ENCODE data around the gene CLEC5A. TPM values are rescaled to one million over a fixed set of nuclear protein-coding genes. Genes with fewer than 3 reads are reported as not detected.

Gene CLEC5A
- total and polyA plus RNA-seq, 9 of the 15 experiments (the other 6 are each of a cell fraction or from before 2014, with no cell fraction given): not detected

Other genes starting within 250 kb of the CLEC5A start
Only the 7 nearest of the 11 such genes appear.
- 0.86 and 1.3 TPM in 2 replicates for gene TAS2R4, start 170.3 kb downstream of the CLEC5A start, total RNA-seq (2014; rRNA removed)
- 1.4 and 2.2 TPM in 2 replicates for gene TAS2R4, start 170.3 kb downstream of the CLEC5A start, total RNA-seq (2014; rRNA removed; fragmentation: Illumina TruSeq; extraction: Trizol)
- gene TAS2R4, start 170.3 kb downstream of the CLEC5A start, total RNA-seq (2015; rRNA removed; fragmentation: Illumina TruSeq; extraction: Trizol): 2.1 TPM in 2 replicates
- 0.51 and 0.63 TPM in 2 replicates for gene TAS2R4, start 170.3 kb downstream of the CLEC5A start, total RNA-seq (2021)
- 1.4 and 1.8 TPM in 2 replicates for gene TAS2R4, start 170.3 kb downstream of the CLEC5A start, polyA plus RNA-seq (2011; rRNA removed)
- 0.60 and 0.68 TPM in 2 replicates for gene TAS2R4, start 170.3 kb downstream of the CLEC5A start, polyA plus RNA-seq (2014; fragmentation: Illumina TruSeq; extraction: Trizol)
- gene TAS2R4, start 170.3 kb downstream of the CLEC5A start, polyA plus RNA-seq (2014; fragmentation: Nextera tagmentation; extraction: Ambion mirVana): under 1 TPM; 0.04 to 0.10 TPM
- 0.45 and 0.60 TPM in 2 replicates for gene TAS2R4, start 170.3 kb downstream of the CLEC5A start, polyA plus RNA-seq (2014; rRNA removed)
- 0.65 and 1.00 TPM in 2 replicates for gene TAS2R5, start 156.8 kb downstream of the CLEC5A start, total RNA-seq (2014; rRNA removed)
- gene TAS2R5, start 156.8 kb downstream of the CLEC5A start, total RNA-seq (2014; rRNA removed; fragmentation: Illumina TruSeq; extraction: Trizol): 1.9 and 2.2 TPM in 2 replicates
- gene TAS2R5, start 156.8 kb downstream of the CLEC5A start, total RNA-seq (2015; rRNA removed; fragmentation: Illumina TruSeq; extraction: Trizol): 1.4 and 1.6 TPM in 2 replicates
- 1.1 TPM in 2 replicates for gene TAS2R5, start 156.8 kb downstream of the CLEC5A start, total RNA-seq (2021)
- 4.5 and 6.3 TPM in 2 replicates for gene TAS2R5, start 156.8 kb downstream of the CLEC5A start, polyA plus RNA-seq (2011; rRNA removed)
- 1.6 and 2.2 TPM in 2 replicates for gene TAS2R5, start 156.8 kb downstream of the CLEC5A start, polyA plus RNA-seq (2014; fragmentation: Illumina TruSeq; extraction: Trizol)
- under 1 TPM; 0.35 to 0.37 TPM for gene TAS2R5, start 156.8 kb downstream of the CLEC5A start, polyA plus RNA-seq (2014; fragmentation: Nextera tagmentation; extraction: Ambion mirVana)
- gene TAS2R5, start 156.8 kb downstream of the CLEC5A start, polyA plus RNA-seq (2014; rRNA removed): 2.1 and 2.2 TPM in 2 replicates
- not detected in 2 replicates for gene PRSS37, start 105.5 kb downstream of the CLEC5A start, total RNA-seq (2014; rRNA removed)
- gene PRSS37, start 105.5 kb downstream of the CLEC5A start, total RNA-seq (2014; rRNA removed; fragmentation: Illumina TruSeq; extraction: Trizol): not detected in 2 replicates
- not detected in 2 replicates for gene PRSS37, start 105.5 kb downstream of the CLEC5A start, total RNA-seq (2015; rRNA removed; fragmentation: Illumina TruSeq; extraction: Trizol)
- not detected in 2 replicates for gene PRSS37, start 105.5 kb downstream of the CLEC5A start, total RNA-seq (2021)
- gene PRSS37, start 105.5 kb downstream of the CLEC5A start, polyA plus RNA-seq (2011; rRNA removed): not detected in 2 replicates
- gene PRSS37, start 105.5 kb downstream of the CLEC5A start, polyA plus RNA-seq (2014; fragmentation: Illumina TruSeq; extraction: Trizol): not detected in 2 replicates
- not detected for gene PRSS37, start 105.5 kb downstream of the CLEC5A start, polyA plus RNA-seq (2014; fragmentation: Nextera tagmentation; extraction: Ambion mirVana)
- not detected in 2 replicates for gene PRSS37, start 105.5 kb downstream of the CLEC5A start, polyA plus RNA-seq (2014; rRNA removed)
- gene OR9A4, start 30.6 kb downstream of the CLEC5A start, total RNA-seq (2014; rRNA removed): not detected in 2 replicates
- not detected in 2 replicates for gene OR9A4, start 30.6 kb downstream of the CLEC5A start, total RNA-seq (2014; rRNA removed; fragmentation: Illumina TruSeq; extraction: Trizol)
- gene OR9A4, start 30.6 kb downstream of the CLEC5A start, total RNA-seq (2015; rRNA removed; fragmentation: Illumina TruSeq; extraction: Trizol): not detected in 2 replicates
- not detected in 2 replicates for gene OR9A4, start 30.6 kb downstream of the CLEC5A start, total RNA-seq (2021)
- gene OR9A4, start 30.6 kb downstream of the CLEC5A start, polyA plus RNA-seq (2011; rRNA removed): not detected in 2 replicates
- not detected in 2 replicates for gene OR9A4, start 30.6 kb downstream of the CLEC5A start, polyA plus RNA-seq (2014; fragmentation: Illumina TruSeq; extraction: Trizol)
- not detected for gene OR9A4, start 30.6 kb downstream of the CLEC5A start, polyA plus RNA-seq (2014; fragmentation: Nextera tagmentation; extraction: Ambion mirVana)
- gene OR9A4, start 30.6 kb downstream of the CLEC5A start, polyA plus RNA-seq (2014; rRNA removed): not detected in 2 replicates
- not detected in 2 replicates for gene TAS2R38, start 26.8 kb upstream of the CLEC5A start, total RNA-seq (2014; rRNA removed)
- gene TAS2R38, start 26.8 kb upstream of the CLEC5A start, total RNA-seq (2014; rRNA removed; fragmentation: Illumina TruSeq; extraction: Trizol): not detected in 2 replicates
- gene TAS2R38, start 26.8 kb upstream of the CLEC5A start, total RNA-seq (2015; rRNA removed; fragmentation: Illumina TruSeq; extraction: Trizol): not detected in 2 replicates
- not detected in 2 replicates for gene TAS2R38, start 26.8 kb upstream of the CLEC5A start, total RNA-seq (2021)
- not detected in 2 replicates for gene TAS2R38, start 26.8 kb upstream of the CLEC5A start, polyA plus RNA-seq (2011; rRNA removed)
- not detected in 2 replicates for gene TAS2R38, start 26.8 kb upstream of the CLEC5A start, polyA plus RNA-seq (2014; fragmentation: Illumina TruSeq; extraction: Trizol)
- gene TAS2R38, start 26.8 kb upstream of the CLEC5A start, polyA plus RNA-seq (2014; fragmentation: Nextera tagmentation; extraction: Ambion mirVana): not detected
- gene TAS2R38, start 26.8 kb upstream of the CLEC5A start, polyA plus RNA-seq (2014; rRNA removed): not detected in 2 replicates
- gene MGAM, start 48.9 kb upstream of the CLEC5A start, total RNA-seq (2014; rRNA removed): under 0.01 TPM in 1 of 2 replicates, not detected in the other
- gene MGAM, start 48.9 kb upstream of the CLEC5A start, total RNA-seq (2014; rRNA removed; fragmentation: Illumina TruSeq; extraction: Trizol): 0.16 TPM in 1 of 2 replicates, not detected in the other
- under 0.01 TPM in 1 of 2 replicates, not detected in the other for gene MGAM, start 48.9 kb upstream of the CLEC5A start, total RNA-seq (2015; rRNA removed; fragmentation: Illumina TruSeq; extraction: Trizol)
- 0.02 and 0.20 TPM in 2 replicates for gene MGAM, start 48.9 kb upstream of the CLEC5A start, total RNA-seq (2021)
- gene MGAM, start 48.9 kb upstream of the CLEC5A start, polyA plus RNA-seq (2011; rRNA removed): 0.01 and 0.04 TPM in 2 replicates
- gene MGAM, start 48.9 kb upstream of the CLEC5A start, polyA plus RNA-seq (2014; fragmentation: Illumina TruSeq; extraction: Trizol): not detected in 2 replicates
- not detected for gene MGAM, start 48.9 kb upstream of the CLEC5A start, polyA plus RNA-seq (2014; fragmentation: Nextera tagmentation; extraction: Ambion mirVana)
- gene MGAM, start 48.9 kb upstream of the CLEC5A start, polyA plus RNA-seq (2014; rRNA removed): 0.01 TPM in 1 of 2 replicates, not detected in the other
- not detected in 2 replicates for gene MGAM2, start 164.7 kb upstream of the CLEC5A start, total RNA-seq (2014; rRNA removed)
- gene MGAM2, start 164.7 kb upstream of the CLEC5A start, total RNA-seq (2014; rRNA removed; fragmentation: Illumina TruSeq; extraction: Trizol): not detected in 2 replicates
- gene MGAM2, start 164.7 kb upstream of the CLEC5A start, total RNA-seq (2015; rRNA removed; fragmentation: Illumina TruSeq; extraction: Trizol): not detected in 2 replicates
- 0.02 TPM in 1 of 2 replicates, not detected in the other for gene MGAM2, start 164.7 kb upstream of the CLEC5A start, total RNA-seq (2021)
- 0.01 and 0.03 TPM in 2 replicates for gene MGAM2, start 164.7 kb upstream of the CLEC5A start, polyA plus RNA-seq (2011; rRNA removed)
- gene MGAM2, start 164.7 kb upstream of the CLEC5A start, polyA plus RNA-seq (2014; fragmentation: Illumina TruSeq; extraction: Trizol): not detected in 2 replicates
- not detected for gene MGAM2, start 164.7 kb upstream of the CLEC5A start, polyA plus RNA-seq (2014; fragmentation: Nextera tagmentation; extraction: Ambion mirVana)
- not detected in 2 replicates for gene MGAM2, start 164.7 kb upstream of the CLEC5A start, polyA plus RNA-seq (2014; rRNA removed)